ENCODE data around the gene WIPI1. TPM values are rescaled to one million over a fixed set of nuclear protein-coding genes. Genes with fewer than 3 reads are reported as not detected.

WIPI1 gene
- polyA plus RNA-seq, 1 donor = 17.4 TPM

DNA sequence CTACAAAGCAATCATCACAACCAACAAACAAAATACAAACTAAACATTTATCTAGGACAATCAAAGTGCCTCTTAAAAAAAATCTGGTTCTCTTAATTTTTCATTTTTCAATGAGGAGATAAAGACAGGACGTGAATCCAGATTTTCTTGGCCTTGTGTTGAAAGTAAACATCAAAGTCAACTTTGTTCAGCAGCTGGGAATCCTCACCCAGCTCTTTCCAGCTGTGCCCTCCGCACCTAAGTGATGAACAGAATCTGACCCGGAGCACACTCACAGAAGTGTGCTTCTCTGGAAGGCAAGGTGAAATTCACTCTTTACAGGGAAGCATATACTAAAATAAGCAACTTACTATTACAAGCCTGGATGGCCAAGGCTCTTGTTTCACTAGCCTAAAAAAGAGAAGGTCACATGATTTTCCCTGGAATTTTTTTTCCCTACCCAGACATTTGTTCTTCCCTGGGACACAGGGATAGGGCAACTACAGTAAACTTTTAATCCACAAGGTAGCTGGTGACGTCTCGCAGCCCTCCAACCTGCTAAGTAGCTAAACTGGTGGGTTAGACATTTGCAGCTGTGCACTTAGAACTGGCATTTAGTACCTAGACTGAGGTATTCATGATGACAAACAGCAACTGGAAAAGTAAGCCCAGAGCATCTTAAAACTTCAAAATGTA, 3.2 kb downstream of the WIPI1 start:
- H3K4me1 ChIP-seq (ENCODE audit: control insufficient read depth, insufficient read depth, low read length) = peaks cover 13% of the 10 kb centered on the region
- no peak for DNase-seq
- H3K9me3 ChIP-seq (ENCODE audit: control insufficient read depth, low read depth, low read length) = no peaks in the 10 kb centered on the region
- H3K27me3 ChIP-seq (ENCODE audit: control insufficient read depth, insufficient read depth, low read length) = peaks cover 1% of the 10 kb centered on the region
- H3K4me3 ChIP-seq (ENCODE audit: low read length) = no peak overlapping the region
- H3K36me3 ChIP-seq (ENCODE audit: control insufficient read depth, insufficient read depth, low read length) = peaks cover 12% of the 10 kb centered on the region
- no CpG with 5 or more reads among the region's 5 CpGs for WGBS (ENCODE audit: insufficient coverage, low lambda C conversion rate)
- no peak overlapping the region for H3K27ac ChIP-seq (ENCODE audit: low read length)

DNA sequence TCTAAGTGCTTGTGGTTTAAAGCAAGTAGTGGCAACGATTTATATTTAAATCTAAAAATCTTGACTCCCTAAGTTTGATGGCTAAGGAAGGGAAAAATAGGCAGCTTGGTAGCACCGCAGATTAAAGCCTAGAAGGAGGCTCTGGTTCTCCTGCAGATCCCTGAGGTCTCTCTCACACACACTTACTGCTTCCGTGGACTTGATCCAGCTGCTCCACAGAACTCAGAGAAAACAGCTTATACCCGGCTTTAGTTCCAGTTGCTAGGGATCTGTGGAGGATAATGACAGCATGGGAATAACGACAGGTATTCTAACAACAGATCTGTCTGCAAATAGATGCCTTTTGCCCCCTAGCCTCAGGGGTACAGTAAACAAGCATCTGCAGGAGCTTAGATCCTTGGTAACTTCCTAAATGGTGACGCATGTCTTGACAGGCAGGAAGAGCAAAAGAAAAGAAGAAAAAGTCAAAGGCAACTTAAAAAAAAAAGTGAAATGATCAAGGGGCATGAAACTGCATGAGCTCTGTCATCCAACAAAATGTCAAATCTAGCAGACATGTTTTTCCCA, 4.5 kb downstream of the WIPI1 start:
- Histone ChIP-seq H3K27me3 (ENCODE audit: control insufficient read depth, insufficient read depth, low read length) (no peaks in the 10 kb centered on the region), H3K36me3 (ENCODE audit: control insufficient read depth, insufficient read depth, low read length) (peaks cover 18% of the 10 kb centered on the region), H3K4me3 (ENCODE audit: low read length) (no peak overlapping the region), H3K27ac (ENCODE audit: low read length) (no peak overlapping the region), H3K9me3 (ENCODE audit: control insufficient read depth, low read depth, low read length) (no peaks in the 10 kb centered on the region), H3K4me1 (ENCODE audit: control insufficient read depth, insufficient read depth, low read length) (peaks cover 9% of the 10 kb centered on the region)
- no peak for DNase-seq
- 50% methylated on average over 2 of the region's 6 CpGs for WGBS (ENCODE audit: insufficient coverage, low lambda C conversion rate)

DNA sequence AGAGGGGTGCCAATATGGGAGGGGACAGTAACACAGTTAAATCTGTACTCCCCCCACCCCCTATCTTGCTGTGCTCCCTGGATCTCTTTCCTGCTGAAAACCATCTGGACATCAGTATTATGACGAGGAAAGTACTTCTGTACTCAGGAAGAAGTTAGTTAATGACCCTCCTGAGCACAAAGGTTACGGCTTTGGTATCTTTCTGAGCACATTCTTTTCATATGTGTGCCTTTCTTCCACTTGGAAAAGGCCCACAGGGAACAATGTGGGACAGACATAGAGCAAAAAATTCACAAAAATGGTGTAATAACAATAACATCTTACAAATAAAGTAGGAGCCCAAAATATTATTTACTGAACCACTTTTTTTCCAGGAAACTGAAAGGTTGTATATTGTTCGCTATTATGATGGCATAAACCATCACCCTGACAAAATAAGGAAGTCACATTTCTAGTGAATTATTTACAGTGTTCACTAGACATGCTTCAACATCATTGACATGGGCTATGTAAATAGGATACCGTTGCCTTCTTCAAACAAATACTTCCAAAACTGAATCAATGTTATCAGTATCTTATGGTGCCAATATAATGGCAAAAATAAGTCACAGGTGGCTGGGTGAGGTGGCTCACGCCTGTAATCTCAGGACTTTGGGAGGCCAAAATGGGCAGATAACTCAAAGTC, 5.5 kb downstream of the WIPI1 start:
- H3K4me3 ChIP-seq (ENCODE audit: low read length) = no peak overlapping the region
- DNase-seq = peak; percentile 54 to 85
- WGBS (ENCODE audit: insufficient coverage, low lambda C conversion rate) = 11% methylated on average over 1 of the region's 5 CpGs
- H3K4me1 ChIP-seq (ENCODE audit: control insufficient read depth, insufficient read depth, low read length) = peaks cover 9% of the 10 kb centered on the region
- peak overlapping the region; percentile 79 for H3K27ac ChIP-seq (ENCODE audit: low read length)
- no peaks in the 10 kb centered on the region for H3K27me3 ChIP-seq (ENCODE audit: control insufficient read depth, insufficient read depth, low read length)
- no peaks in the 10 kb centered on the region for H3K9me3 ChIP-seq (ENCODE audit: control insufficient read depth, low read depth, low read length)
- H3K36me3 ChIP-seq (ENCODE audit: control insufficient read depth, insufficient read depth, low read length) = peaks cover 18% of the 10 kb centered on the region

DNA sequence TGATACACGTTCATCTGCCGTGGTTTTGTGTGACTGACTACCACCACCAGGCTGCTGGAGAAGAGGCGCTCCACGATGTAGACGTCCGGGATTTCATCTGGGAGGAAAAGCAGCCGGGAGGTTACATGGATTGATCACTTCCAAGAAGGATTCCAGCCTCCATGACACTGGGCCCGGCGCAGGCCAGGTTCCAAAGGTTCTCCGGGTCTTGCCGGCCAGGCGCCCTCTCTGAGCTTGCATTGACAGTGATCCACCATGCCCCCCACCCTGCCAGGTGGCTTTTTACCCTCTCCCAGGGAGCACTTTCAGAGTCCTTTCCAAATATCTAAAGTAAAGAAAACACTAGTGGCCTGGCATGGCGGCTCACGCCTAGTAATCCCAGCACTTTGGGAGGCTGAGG, 6.5 kb downstream of the WIPI1 start:
- peaks cover 21% of the 10 kb centered on the region for H3K36me3 ChIP-seq (ENCODE audit: control insufficient read depth, insufficient read depth, low read length)

DNA sequence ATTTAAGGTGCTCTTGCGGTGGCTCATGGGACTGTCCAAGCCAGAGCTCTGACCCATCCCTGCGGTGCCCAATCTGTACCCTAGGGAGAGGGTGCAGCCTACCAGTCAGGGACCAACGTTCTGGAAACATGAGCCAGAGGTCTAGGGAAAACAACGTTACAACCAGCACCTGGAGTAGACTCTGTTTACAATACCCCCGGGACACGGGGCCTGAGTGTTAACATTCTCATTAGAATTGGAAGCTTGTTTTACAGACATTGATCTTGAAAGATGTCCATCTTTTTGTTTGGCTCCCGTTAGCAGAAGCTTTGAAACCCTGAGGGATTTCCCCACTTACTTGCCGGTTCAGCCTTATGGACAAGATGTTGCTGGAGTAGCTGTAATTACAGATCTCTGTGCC, 6.9 kb downstream of the WIPI1 start:
- Histone ChIP-seq H3K9me3 (ENCODE audit: control insufficient read depth, low read depth, low read length) (no peaks in the 10 kb centered on the region), H3K27me3 (ENCODE audit: control insufficient read depth, insufficient read depth, low read length) (no peaks in the 10 kb centered on the region), H3K4me1 (ENCODE audit: control insufficient read depth, insufficient read depth, low read length) (peaks cover 4% of the 10 kb centered on the region), H3K27ac (ENCODE audit: low read length) (no peak overlapping the region), H3K4me3 (ENCODE audit: low read length) (no peak overlapping the region), H3K36me3 (ENCODE audit: control insufficient read depth, insufficient read depth, low read length) (peaks cover 21% of the 10 kb centered on the region)
- WGBS (ENCODE audit: insufficient coverage, low lambda C conversion rate) = no CpG with 5 or more reads among the region's 8 CpGs
- DNase-seq = no peak

More for the DNA sequence above, 6.5 kb downstream of the WIPI1 start:
- H3K27ac ChIP-seq (ENCODE audit: low read length) = peak overlapping the region; percentile 79
- peaks cover 4% of the 10 kb centered on the region for H3K4me1 ChIP-seq (ENCODE audit: control insufficient read depth, insufficient read depth, low read length)
- no peaks in the 10 kb centered on the region for H3K9me3 ChIP-seq (ENCODE audit: control insufficient read depth, low read depth, low read length)
- H3K4me3 ChIP-seq (ENCODE audit: low read length) = no peak overlapping the region
- WGBS (ENCODE audit: insufficient coverage, low lambda C conversion rate) = no CpG with 5 or more reads among the region's 14 CpGs
- no peak for DNase-seq
- no peaks in the 10 kb centered on the region for H3K27me3 ChIP-seq (ENCODE audit: control insufficient read depth, insufficient read depth, low read length)

DNA sequence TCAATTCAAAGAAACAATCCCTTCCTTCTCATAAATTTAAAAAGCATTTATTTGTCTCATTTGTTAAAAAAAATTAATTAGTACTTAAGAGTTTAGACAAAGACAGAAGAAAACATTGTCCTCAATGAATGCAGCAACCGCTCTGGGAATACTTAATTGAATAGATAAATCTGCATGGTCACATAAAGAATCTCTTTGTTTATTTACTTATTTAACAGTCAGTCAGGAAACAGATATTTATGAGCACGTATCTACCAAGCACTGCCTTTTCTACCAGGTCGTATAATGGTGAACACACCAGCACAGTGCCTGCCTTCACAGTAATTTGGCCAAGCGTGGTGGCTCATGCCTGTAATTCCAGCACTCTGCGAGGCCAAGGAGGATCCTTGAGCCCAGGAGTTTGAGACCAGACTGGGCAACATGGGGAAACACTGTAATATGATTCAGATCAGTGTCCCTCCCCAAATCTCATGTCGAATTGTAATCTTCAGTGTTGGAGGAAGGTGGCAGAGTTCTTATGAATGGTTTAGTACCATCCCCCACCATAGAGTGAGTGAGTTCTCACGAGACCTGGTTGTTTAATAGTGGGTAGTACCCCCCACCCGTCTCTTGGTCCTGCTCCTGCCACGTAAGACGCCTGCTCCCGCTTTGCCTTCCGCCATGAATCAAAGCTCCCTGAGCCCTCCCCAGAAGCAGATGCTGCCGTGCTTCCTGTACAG, 8.1 kb downstream of the WIPI1 start:
- no peak for DNase-seq
- Histone ChIP-seq H3K9me3 (ENCODE audit: control insufficient read depth, low read depth, low read length) (no peaks in the 10 kb centered on the region), H3K27me3 (ENCODE audit: control insufficient read depth, insufficient read depth, low read length) (no peaks in the 10 kb centered on the region), H3K36me3 (ENCODE audit: control insufficient read depth, insufficient read depth, low read length) (peaks cover 21% of the 10 kb centered on the region), H3K4me1 (ENCODE audit: control insufficient read depth, insufficient read depth, low read length) (peaks cover 4% of the 10 kb centered on the region), H3K27ac (ENCODE audit: low read length) (no peak overlapping the region), H3K4me3 (ENCODE audit: low read length) (no peak overlapping the region)
- no CpG with 5 or more reads among the region's 13 CpGs for WGBS (ENCODE audit: insufficient coverage, low lambda C conversion rate)

DNA sequence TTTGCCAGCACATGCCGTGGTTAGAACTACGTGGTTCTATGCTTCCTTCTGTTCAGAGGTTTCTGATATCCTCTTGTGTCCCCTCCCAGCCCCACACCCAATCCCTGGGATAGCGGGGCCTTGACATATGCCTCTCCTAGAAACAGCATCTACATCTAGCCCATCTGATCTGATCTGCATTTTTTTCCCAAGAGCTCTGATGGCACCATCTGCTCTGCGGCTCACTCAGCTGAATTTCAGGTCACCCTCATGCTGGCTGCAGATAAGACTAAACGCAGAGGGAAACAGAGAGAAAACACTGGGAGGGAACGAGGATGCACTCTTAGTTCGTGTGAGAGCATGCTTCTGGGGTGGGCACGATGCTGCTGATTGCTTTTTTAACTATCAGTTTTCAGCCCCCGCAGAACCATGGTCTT, 10.7 kb downstream of the WIPI1 start:
- Histone ChIP-seq H3K9me3 (ENCODE audit: control insufficient read depth, low read depth, low read length) (no peaks in the 10 kb centered on the region), H3K4me3 (ENCODE audit: low read length) (no peak overlapping the region), H3K36me3 (ENCODE audit: control insufficient read depth, insufficient read depth, low read length) (peaks cover 24% of the 10 kb centered on the region), H3K27me3 (ENCODE audit: control insufficient read depth, insufficient read depth, low read length) (no peaks in the 10 kb centered on the region), H3K27ac (ENCODE audit: low read length) (no peak overlapping the region), H3K4me1 (ENCODE audit: control insufficient read depth, insufficient read depth, low read length) (peaks cover 6% of the 10 kb centered on the region)
- 70% methylated on average over 2 of the region's 9 CpGs for WGBS (ENCODE audit: insufficient coverage, low lambda C conversion rate)
- DNase-seq = no peak

DNA sequence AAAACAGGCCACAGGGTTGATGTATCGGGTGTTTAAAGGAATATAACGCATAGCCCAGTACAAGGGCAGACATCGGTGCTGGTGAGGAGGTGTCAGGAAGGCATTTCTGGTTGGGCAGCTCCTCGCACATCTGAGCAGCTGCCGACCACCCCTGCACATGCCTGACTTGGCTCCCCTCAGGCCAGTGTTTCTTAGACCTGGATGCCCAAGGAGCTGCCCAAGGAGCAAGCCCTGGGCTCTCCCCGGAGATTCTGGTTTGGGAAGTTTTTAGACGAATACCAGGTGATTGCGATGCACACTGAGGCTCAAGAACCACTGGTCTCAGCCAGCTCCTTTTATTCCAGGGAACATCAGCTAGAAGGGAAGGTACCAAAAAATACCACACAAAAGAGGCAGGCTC, 11.6 kb downstream of the WIPI1 start:
- H3K27ac ChIP-seq (ENCODE audit: low read length) = no peak overlapping the region
- no peak overlapping the region for H3K4me3 ChIP-seq (ENCODE audit: low read length)
- no peaks in the 10 kb centered on the region for H3K27me3 ChIP-seq (ENCODE audit: control insufficient read depth, insufficient read depth, low read length)
- peaks cover 24% of the 10 kb centered on the region for H3K36me3 ChIP-seq (ENCODE audit: control insufficient read depth, insufficient read depth, low read length)
- H3K4me1 ChIP-seq (ENCODE audit: control insufficient read depth, insufficient read depth, low read length) = peaks cover 11% of the 10 kb centered on the region
- H3K9me3 ChIP-seq (ENCODE audit: control insufficient read depth, low read depth, low read length) = no peaks in the 10 kb centered on the region
- no peak for DNase-seq
- WGBS (ENCODE audit: insufficient coverage, low lambda C conversion rate) = 100% methylated on average over 1 of the region's 8 CpGs

DNA sequence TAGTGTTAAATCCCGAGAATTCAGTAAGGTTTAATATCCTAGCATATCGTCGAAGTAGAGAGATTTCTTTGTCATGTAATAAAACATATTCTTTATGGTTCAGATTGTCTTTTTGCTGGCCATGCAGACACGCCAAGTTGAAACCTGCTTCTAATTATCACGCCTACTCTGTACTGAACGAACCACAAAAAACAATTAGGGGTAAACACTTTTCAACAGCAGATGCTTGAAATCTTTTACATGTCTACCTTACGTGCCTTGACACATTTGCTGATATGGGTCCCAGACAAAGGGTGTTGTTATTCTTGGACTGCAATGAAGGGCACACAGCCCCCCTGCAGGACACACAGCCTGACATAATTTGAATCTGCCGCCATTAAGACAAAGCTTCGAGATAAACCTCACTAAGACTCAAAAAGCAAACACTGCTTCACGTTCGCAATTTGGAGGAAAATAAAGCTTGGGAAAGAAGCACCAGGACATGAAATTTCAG, 13.3 kb downstream of the WIPI1 start:
- Histone ChIP-seq H3K36me3 (ENCODE audit: control insufficient read depth, insufficient read depth, low read length) (peaks cover 11% of the 10 kb centered on the region), H3K4me1 (ENCODE audit: control insufficient read depth, insufficient read depth, low read length) (peaks cover 14% of the 10 kb centered on the region), H3K4me3 (ENCODE audit: low read length) (no peak overlapping the region), H3K27me3 (ENCODE audit: control insufficient read depth, insufficient read depth, low read length) (no peaks in the 10 kb centered on the region), H3K27ac (ENCODE audit: low read length) (no peak overlapping the region), H3K9me3 (ENCODE audit: control insufficient read depth, low read depth, low read length) (no peaks in the 10 kb centered on the region)
- DNase-seq = no peak
- WGBS (ENCODE audit: insufficient coverage, low lambda C conversion rate) = 100% methylated on average over 2 of the region's 11 CpGs

DNA sequence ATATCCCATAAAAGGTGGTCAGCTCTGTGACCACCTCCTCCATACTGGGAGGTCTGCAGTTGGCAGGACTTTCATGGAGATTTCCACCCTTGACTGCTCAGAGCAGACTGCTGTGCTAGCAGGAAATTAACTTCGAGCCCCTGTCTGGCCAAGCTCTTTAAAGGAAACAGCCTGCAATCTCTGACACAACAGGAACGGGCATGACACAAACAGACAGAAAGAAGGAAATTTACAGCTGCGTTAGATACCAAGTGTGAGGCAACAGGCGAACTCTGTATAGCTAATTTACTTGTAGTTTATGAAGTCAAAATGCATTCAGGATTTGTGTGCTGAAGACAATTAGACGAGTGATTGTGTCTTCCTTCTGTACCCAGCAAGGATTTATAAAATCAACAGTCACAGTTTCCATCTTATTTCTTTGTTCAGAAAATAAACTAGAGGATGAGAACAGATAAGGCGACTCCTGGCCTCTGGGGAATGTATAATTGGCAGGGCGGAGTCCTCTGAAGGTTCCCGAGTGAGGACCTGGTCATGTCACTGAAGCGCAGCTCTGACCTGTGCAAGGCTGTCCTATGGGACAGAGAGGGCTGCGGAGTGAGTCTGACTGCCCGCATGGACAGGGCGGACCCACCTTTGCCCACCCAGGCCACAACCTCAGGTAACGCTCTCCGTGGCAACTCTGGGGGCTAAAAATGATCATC, 16.1 kb downstream of the WIPI1 start:
- Histone ChIP-seq H3K27me3 (ENCODE audit: control insufficient read depth, insufficient read depth, low read length) (no peaks in the 10 kb centered on the region), H3K36me3 (ENCODE audit: control insufficient read depth, insufficient read depth, low read length) (peaks cover 3% of the 10 kb centered on the region), H3K4me3 (ENCODE audit: low read length) (no peak overlapping the region), H3K27ac (ENCODE audit: low read length) (peak overlapping the region; percentile 70), H3K4me1 (ENCODE audit: control insufficient read depth, insufficient read depth, low read length) (peaks cover 25% of the 10 kb centered on the region), H3K9me3 (ENCODE audit: control insufficient read depth, low read depth, low read length) (no peaks in the 10 kb centered on the region)
- WGBS (ENCODE audit: insufficient coverage, low lambda C conversion rate) = 33% methylated on average over 1 of the region's 14 CpGs
- peak in 1 of 2 donors; percentile 53 for DNase-seq
